K562 (cell line): ENCODE results near the gene APOB. TPM values are rescaled to one million over a fixed set of nuclear protein-coding genes. Genes with fewer than 3 reads are reported as not detected.

Source experiments
- ATAC-seq: fragments of 200-7000 bp; cut with Tn5 transposase; 3 replicates; pipeline ENCODE4 v1.9.1; 2020; ENCODE audit warnings: moderate library complexity
- BruUV-seq: library from RNA; stranded (reverse); fragments of 400-500 nt; replicated peaks from 2 replicates; lab custom pipeline; 2021; lab: Mats Ljungman, UMichigan
- CTCF ChIA-PET: fragments of 300-600 bp; formaldehyde crosslinking; extraction: SDS; loops from one replicate; lab custom pipeline; 2021; ENCODE audit warnings: low intra/inter-chr PET ratio; lab: Yijun Ruan, JAX
- POLR2A ChIA-PET: fragments of 300-600, 350-650 bp; sonication (Branson Sonifier 250); formaldehyde crosslinking; extraction: SDS; loops from one replicate; lab custom pipeline; 2021; ENCODE audit warnings: antibody characterized with exemption, inconsistent platforms; lab: Yijun Ruan, JAX
- DNase-seq, 4 experiments: peaks; one replicate each; pipeline versions ENCODE4 v3.0.0 to v3.0.0-alpha.2; 2011 to 2018; ENCODE audit warnings: low spot score in 3 of 4, mixed read lengths in 3 of 4; ENCODE audit errors: extremely low read depth in 1 of 4
- FAIRE-seq: peaks from 2 replicates; lab custom pipeline; 2011; peaks lifted over from hg19 to GRCh38; lab: Jason Lieb, UNC
- H2AFZ ChIP-seq: 2 replicates; pipeline ENCODE4 v1.6.0; 2011; ENCODE audit warnings: low read depth, low read length, control low read depth, inconsistent platforms
- H3K27ac ChIP-seq: fragments of 200-600 bp; 3 replicates; pipeline ENCODE4 v1.8.0; 2011; ENCODE audit warnings: low read depth, mild to moderate bottlenecking, control low read depth, inconsistent platforms, low read length, moderate library complexity, mixed read lengths; ENCODE audit errors: extremely low read depth
- H3K27me3 ChIP-seq, 2 experiments: fragments of 300-600 bp in 1 of 2; 2 replicates in 1 of 2; 3 replicates in 1 of 2; pipeline versions ENCODE4 v1.6.0 to v1.8.0; 2011; ENCODE audit warnings: inconsistent platforms in 2 of 2, low read length in 2 of 2, mild to moderate bottlenecking in 1 of 2, mixed read lengths in 1 of 2, moderate library complexity in 1 of 2; ENCODE audit not compliant: control insufficient read depth in 2 of 2, insufficient read depth in 2 of 2
- H3K36me3 ChIP-seq: fragments of 300-600 bp; 3 replicates; pipeline ENCODE4 v1.8.0; 2011; ENCODE audit warnings: mild to moderate bottlenecking, low read length, inconsistent platforms; ENCODE audit not compliant: control insufficient read depth, insufficient read depth
- H3K4me1 ChIP-seq, 2 experiments: fragments of 200-600 bp in 1 of 2; replicated peaks in 1 of 2; 2 replicates in 1 of 2; 3 replicates in 1 of 2; pipeline versions ENCODE4 v1.5.1 to v1.8.0; 2011; ENCODE audit warnings: inconsistent platforms in 2 of 2, low read length in 2 of 2, mild to moderate bottlenecking in 1 of 2, mixed read lengths in 1 of 2, moderate library complexity in 1 of 2; ENCODE audit not compliant: control insufficient read depth in 2 of 2, insufficient read depth in 2 of 2
- H3K4me2 ChIP-seq: 2 replicates; pipeline ENCODE4 v1.6.1; 2011; ENCODE audit warnings: low read length, control low read depth, inconsistent platforms, mixed read lengths; ENCODE audit not compliant: insufficient read depth
- H3K4me3 ChIP-seq: fragments of 200-600 bp; sonication (generic), shearing (Covaris generic); 2 replicates; pipeline ENCODE4 v1.5.1; 2016; ENCODE audit warnings: control low read depth, inconsistent platforms
- H3K79me2 ChIP-seq: fragments of 200-600 bp; 3 replicates; pipeline ENCODE4 v1.8.0; 2011; ENCODE audit warnings: low read length, inconsistent platforms; ENCODE audit not compliant: control insufficient read depth, insufficient read depth
- H3K9ac ChIP-seq, 2 experiments: 2 replicates each; pipeline versions ENCODE4 v1.6.0 to v1.6.1; 2011; ENCODE audit warnings: low read depth in 2 of 2, low read length in 2 of 2, control low read depth in 1 of 2, inconsistent platforms in 1 of 2, mild to moderate bottlenecking in 1 of 2, mixed read lengths in 1 of 2; ENCODE audit not compliant: insufficient read depth in 1 of 2
- H3K9me1 ChIP-seq: one replicate; pipeline ENCODE4 v1.6.0; 2011; ENCODE audit warnings: inconsistent platforms, mild to moderate bottlenecking, low read length, moderate library complexity; ENCODE audit not compliant: control insufficient read depth, insufficient read depth
- H3K9me3 ChIP-seq: replicated peaks from 2 replicates; pipeline ENCODE4 v1.5.1; 2011; ENCODE audit warnings: low read depth, low read length, inconsistent platforms; ENCODE audit not compliant: control insufficient read depth, insufficient read depth
- H4K20me1 ChIP-seq: replicated peaks from 2 replicates; pipeline ENCODE4 v1.6.1; 2011; ENCODE audit warnings: low read length, inconsistent platforms, mixed read lengths; ENCODE audit not compliant: control insufficient read depth, insufficient read depth
- BRD9 ChIP-seq: fragments of 450-650 bp; IDR thresholded peaks from 2 replicates; pipeline ENCODE4 v1.6.1; 2018; ENCODE audit warnings: low read depth; ENCODE audit not compliant: partially characterized antibody
- CCNT2 ChIP-seq: IDR thresholded peaks from 2 replicates; pipeline ENCODE4 v1.6.1; 2011; ENCODE audit warnings: borderline replicate concordance, low read depth, mild to moderate bottlenecking, moderate library complexity, mixed read lengths, low read length; ENCODE audit not compliant: insufficient read length; ENCODE audit errors: extremely low read depth
- FOS ChIP-seq: IDR thresholded peaks from 3 replicates; pipeline ENCODE4 v1.6.1; 2011; ENCODE audit not compliant: insufficient read length; ENCODE audit errors: extremely low read depth
- FOXJ2 ChIP-seq: fragments of 200-800 bp; sonication (Bioruptor generic); IDR thresholded peaks from 2 replicates; pipeline ENCODE4 v1.6.1; 2016; ENCODE audit warnings: missing genetic modification characterization, missing compliant biosample characterization
- HNRNPL ChIP-seq: fragments of 200-400 bp; formaldehyde crosslinking; IDR thresholded peaks from 2 replicates; pipeline ENCODE4 v1.6.1; 2017; ENCODE audit warnings: low read depth, mild to moderate bottlenecking, low read length
- MAFG ChIP-seq: fragments of 450-650 bp; conservative IDR thresholded peaks from 2 replicates; pipeline ENCODE4 v1.6.1; 2016; ENCODE audit warnings: missing genetic modification characterization, missing compliant biosample characterization
- MYC ChIP-seq, 2 experiments: fragments of 250-450 bp in 1 of 2; sonication (Bioruptor Pico) in 1 of 2; IDR thresholded peaks; 2 replicates each; pipeline versions ENCODE4 v1.5.1 to v1.6.1; 2012 to 2021; ENCODE audit warnings: low read depth in 2 of 2, borderline replicate concordance in 1 of 2, improper control_type of control experiment in 1 of 2, low read length in 1 of 2, mild to moderate bottlenecking in 1 of 2, moderate library complexity in 1 of 2
- PHF21A ChIP-seq: fragments of 450-650 bp; IDR thresholded peaks from 2 replicates; pipeline ENCODE4 v1.6.1; 2017; ENCODE audit warnings: low read depth, borderline replicate concordance
- RFX1 ChIP-seq: fragments of 450-650 bp; IDR thresholded peaks from 2 replicates; pipeline ENCODE4 v1.6.1; 2016; ENCODE audit warnings: mild to moderate bottlenecking, moderate library complexity
- SAP30 ChIP-seq: fragments of 200-600 bp; sonication (generic); IDR thresholded peaks from 2 replicates; pipeline ENCODE4 v1.6.1; 2012; ENCODE audit warnings: borderline replicate concordance, low read depth, mild to moderate bottlenecking, moderate library complexity, low read length, control low read depth, inconsistent platforms; ENCODE audit not compliant: insufficient read depth, poor library complexity, severe bottlenecking
- U2AF1 ChIP-seq: fragments of 200-400 bp; formaldehyde crosslinking; optimal IDR thresholded peaks from 2 replicates; pipeline ENCODE3; 2017; ENCODE audit warnings: mild to moderate bottlenecking, low read depth, low read length, moderate library complexity
- USF1 ChIP-seq: sonication (generic); formaldehyde crosslinking; IDR thresholded peaks from 2 replicates; pipeline ENCODE4 v1.9.0; 2022; ENCODE audit warnings: mild to moderate bottlenecking, missing genetic modification reagents
- ZNF133 ChIP-seq: fragments of 250-450 bp; sonication (Bioruptor Pico); IDR thresholded peaks from 2 replicates; pipeline ENCODE4 v1.4.0; 2020; ENCODE audit warnings: mild to moderate bottlenecking
- ZNF398 ChIP-seq: fragments of 250-450 bp; sonication (Bioruptor Pico); IDR thresholded peaks from 2 replicates; pipeline ENCODE4 v1.8.0; 2021; ENCODE audit warnings: moderate library complexity, mild to moderate bottlenecking, inconsistent platforms
- ZNF586 ChIP-seq: fragments of 450-650 bp; formaldehyde crosslinking; conservative IDR thresholded peaks from 2 replicates; pipeline ENCODE4 v1.4.0; 2020; ENCODE audit warnings: mild to moderate bottlenecking, moderate library complexity
- ZNF764 ChIP-seq: fragments of 250-450 bp; sonication (Bioruptor Pico); IDR thresholded peaks from 2 replicates; pipeline ENCODE4 v1.4.0; 2020; ENCODE audit warnings: low read depth, mild to moderate bottlenecking, moderate library complexity
- WGBS: fragments of 100-300 bp; shearing (Covaris generic); methylation state at CpG from one replicate; pipeline ENCODE4 v1.1.6; 2016; ENCODE audit warnings: low coverage, mixed read lengths; ENCODE audit not compliant: insufficient coverage; ENCODE audit errors: missing lambda C conversion rate; 5-methylcytosine and 5-hydroxymethylcytosine counted together
- in situ Hi-C: fragments of 300-500 bp; cut with MboI; formaldehyde crosslinking; loops from 4 replicates; pipeline ENCODE4 v1.15.0; 2018; ENCODE audit warnings: inconsistent platforms, mixed read lengths
- intact Hi-C: fragments of 100-400 bp; cut with micrococcal nuclease; formaldehyde crosslinking; loops from 2 replicates; pipeline ENCODE4 v1.14.2; 2022
- polyA plus RNA-seq, 8 experiments: library from polyadenylated mRNA; depleted of rRNA in 4 of 8; stranded (reverse) in 5 of 8; unstranded in 3 of 8; fragments of >200 nt; fragmentation: Nextera tagmentation in 2 of 8; fragmentation: Illumina TruSeq in 1 of 8; extraction: Ambion mirVana in 2 of 8; extraction: Trizol in 1 of 8; gene quantifications; 2 replicates each; pipeline versions ENCODE4 v1.2.1 to v1.2.3, GENCODE V29; 2011 to 2014; ENCODE audit warnings: inconsistent platforms in 1 of 8, missing spikeins in 1 of 8
- total RNA-seq, 7 experiments: library from RNA; depleted of rRNA in 6 of 7; stranded (reverse); fragments of >200 nt in 6 of 7; fragmentation: Illumina TruSeq in 2 of 7; extraction: Trizol in 2 of 7; gene quantifications; 2 replicates each; pipeline versions ENCODE4 v1.2.1 to v1.2.3, GENCODE V29; 2011 to 2021; ENCODE audit warnings: low replicate concordance in 1 of 7

Gene APOB
- total and polyA plus RNA-seq, 9 of the 15 experiments (the other 6 are each of a cell fraction or from before 2014, with no cell fraction given), result 0.73 TPM; not detected in 8

DNA sequence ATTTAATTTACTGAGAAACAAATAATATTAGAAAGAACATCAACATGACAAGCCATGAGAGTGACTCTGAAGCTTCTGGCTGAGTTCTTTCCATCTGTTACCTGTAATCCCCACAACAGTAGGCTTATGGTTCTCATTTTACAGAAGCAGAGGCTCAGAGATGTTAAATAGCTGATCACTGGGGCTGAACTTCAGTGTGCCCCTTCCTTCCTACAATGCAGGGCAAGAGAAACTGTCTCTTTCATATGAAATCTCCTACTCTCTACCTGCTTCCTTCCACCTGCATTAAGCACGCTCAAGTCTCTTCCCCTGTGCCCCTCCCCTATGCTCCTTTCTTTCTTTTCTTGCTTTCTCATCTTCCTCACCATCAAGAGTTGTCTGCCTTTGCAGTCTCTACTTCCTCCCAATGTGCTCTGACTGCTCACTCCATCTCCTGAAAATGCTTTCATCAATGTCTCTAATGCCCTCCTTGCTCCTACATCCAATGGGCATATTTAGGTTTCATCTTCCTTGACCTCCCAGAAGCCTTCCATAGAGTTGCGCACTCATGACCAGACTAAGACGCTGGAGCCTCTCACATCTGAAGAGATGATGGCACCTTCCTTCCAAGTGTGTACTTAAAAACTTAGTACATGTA lies 23.7 kb downstream of the APOB start:
- intact Hi-C loops, result no loop called here
- no TSS peak for BruUV-seq
- no peak for TF ChIP-seq ZNF398 (CRISPR knock-in tag)
- TF ChIP-seq FOS, result no peak
- no peak for TF ChIP-seq MYC (IDR thresholded peaks at IDR 0.05; ENCODE audit: low read depth, low read length)
- TF ChIP-seq MYC (CRISPR knock-in tag; IDR thresholded peaks at IDR 0.05; ENCODE audit: borderline replicate concordance, low read depth), result no peak
- no peak for TF ChIP-seq ZNF764 (CRISPR knock-in tag)
- TF ChIP-seq MAFG (tag), result no peak
- TF ChIP-seq SAP30, result no peak
- TF ChIP-seq CCNT2, result no peak
- TF ChIP-seq FOXJ2 (tag), result no peak
- TF ChIP-seq PHF21A, result no peak
- TF ChIP-seq HNRNPL, result no peak
- TF ChIP-seq ZNF586 (CRISPR knock-in tag), result no peak
- no peak for TF ChIP-seq USF1 (CRISPR knock-in tag)
- TF ChIP-seq RFX1, result no peak
- TF ChIP-seq ZNF133 (CRISPR knock-in tag), result no peak
- no peak for TF ChIP-seq BRD9
- no peak for TF ChIP-seq U2AF1
- FAIRE-seq (no peak), DNase-seq (no peak), ATAC-seq (no peak)
- no peak overlapping the region for H3K4me3 ChIP-seq
- ChIA-PET POLR2A (no interaction called here), CTCF (no interaction called here)
- peaks cover 0 to 4% of the 10 kb centered on the region in 2 experiments; a peak in 1 of 5 replicates for H3K27me3 ChIP-seq
- in situ Hi-C loops, result no loop called here
- no peaks in the 10 kb centered on the region for H3K36me3 ChIP-seq
- H4K20me1 ChIP-seq, result no peaks in the 10 kb centered on the region
- WGBS, result 0% methylated on average over 3 of the region's 3 CpGs
- H3K4me2 ChIP-seq, result no peak overlapping the region
- no peaks in the 10 kb centered on the region for H3K4me1 ChIP-seq
- H3K9me3 ChIP-seq, result no peaks in the 10 kb centered on the region
- H2AFZ ChIP-seq, result no peak overlapping the region
- no peak overlapping the region for H3K9ac ChIP-seq
- no peaks in the 10 kb centered on the region for H3K9me1 ChIP-seq
- no peaks in the 10 kb centered on the region for H3K79me2 ChIP-seq
- no peak overlapping the region for H3K27ac ChIP-seq
